ENCODE measurements around the gene STX2.
"Not testable (repeated sequence)": the region's sequence is repeated elsewhere in the genome, so short reads cannot be mapped to it uniquely, and the experiment has no call there.

STX2 gene

GRCh38 chr12:130803702-130804101 is 35.3 kb downstream of the STX2 start:
- in situ Hi-C loops (cut with MboI; ENCODE audit: low sequenced_read_pairs), result no loop called here

GRCh38 chr12:130800312-130800711 is 38.7 kb downstream of the STX2 start:
- in situ Hi-C loops (cut with MboI; ENCODE audit: low sequenced_read_pairs), result no loop called here

- in situ Hi-C loops (cut with MboI; ENCODE audit: low sequenced_read_pairs), result no loop called here
These were observed 40.0 kb downstream of the STX2 start for GRCh38 chr12:130799051-130799450.

- in situ Hi-C loops (cut with MboI; ENCODE audit: low sequenced_read_pairs), result no loop called here
These were observed 41.9 kb downstream of the STX2 start for GRCh38 chr12:130796985-130797686.

- in situ Hi-C loops (cut with MboI; ENCODE audit: low sequenced_read_pairs), result no loop called here
These were observed 43.1 kb downstream of the STX2 start for GRCh38 chr12:130795906-130796305.

GRCh38 chr12:130793554-130793849 is 45.5 kb downstream of the STX2 start:
- in situ Hi-C loops (cut with MboI; ENCODE audit: low sequenced_read_pairs), result no loop called here

- in situ Hi-C loops (cut with MboI; ENCODE audit: low sequenced_read_pairs), result no loop called here
These were observed 46.1 kb downstream of the STX2 start for GRCh38 chr12:130792821-130793553.

GRCh38 chr12:130791629-130792028 is 47.4 kb downstream of the STX2 start:
- in situ Hi-C loops (cut with MboI; ENCODE audit: low sequenced_read_pairs), result no loop called here

- in situ Hi-C loops (cut with MboI; ENCODE audit: low sequenced_read_pairs), result no loop called here
These were observed 50.5 kb downstream of the STX2 start for GRCh38 chr12:130788515-130788914.

- in situ Hi-C loops (cut with MboI; ENCODE audit: low sequenced_read_pairs), result no loop called here
These were observed 51.3 kb downstream of the STX2 start for GRCh38 chr12:130787445-130788410.

- in situ Hi-C loops (cut with MboI; ENCODE audit: low sequenced_read_pairs), result no loop called here
These were observed 52.0 kb downstream of the STX2 start for GRCh38 chr12:130787041-130787440.

GRCh38 chr12:130783110-130783715 is 55.8 kb downstream of the STX2 start:
- in situ Hi-C loops (cut with MboI; ENCODE audit: low sequenced_read_pairs), result no loop called here

- in situ Hi-C loops (cut with MboI; ENCODE audit: low sequenced_read_pairs), result not testable (repeated sequence)
These were observed 56.8 kb downstream of the STX2 start for GRCh38 chr12:130782245-130782644.

- in situ Hi-C loops (cut with MboI; ENCODE audit: low sequenced_read_pairs), result no loop called here
These were observed 58.0 kb downstream of the STX2 start for GRCh38 chr12:130780880-130781575.

GRCh38 chr12:130780325-130780724 is 58.7 kb downstream of the STX2 start:
- in situ Hi-C loops (cut with MboI; ENCODE audit: low sequenced_read_pairs), result no loop called here

GRCh38 chr12:130778776-130779175 is 60.3 kb downstream of the STX2 start:
- in situ Hi-C loops (cut with MboI; ENCODE audit: low sequenced_read_pairs), result no loop called here

GRCh38 chr12:130776857-130777339 is 62.2 kb downstream of the STX2 start:
- in situ Hi-C loops (cut with MboI; ENCODE audit: low sequenced_read_pairs), result no loop called here

GRCh38 chr12:130775953-130776856 is 62.8 kb downstream of the STX2 start:
- in situ Hi-C loops (cut with MboI; ENCODE audit: low sequenced_read_pairs), result no loop called here

GRCh38 chr12:130770413-130771028 is 68.5 kb downstream of the STX2 start:
- in situ Hi-C loops (cut with MboI; ENCODE audit: low sequenced_read_pairs), result no loop called here
